ENCODE data around the gene SRBD1. TPM values are rescaled to one million over a fixed set of nuclear protein-coding genes. Genes with fewer than 3 reads are reported as not detected.
"Not testable (repeated sequence)": the region's sequence is repeated elsewhere in the genome, so short reads cannot be mapped to it uniquely, and the experiment has no call there.

Gene SRBD1
- polyA plus RNA-seq, 3 donors, result 5.8 to 9.2 (median 7.0) TPM

- no peak overlapping the region for H3K4me3 ChIP-seq (replicated peaks in 1 of 3; ENCODE audit: low read depth in 2 of 3, low read length in 3 of 3)
- H3K27me3 Mint-ChIP-seq (ENCODE audit: low read depth in 3 of 3), result no peaks in the 10 kb centered on the region
- intact Hi-C loops (cut with micrococcal nuclease), result no loop called here
- no peak overlapping the region for H3K9ac ChIP-seq (ENCODE audit: insufficient read depth, low read length, poor library complexity, severe bottlenecking)
- no peaks in the 10 kb centered on the region for H3K9me3 ChIP-seq (replicated peaks in 1 of 2; ENCODE audit: control insufficient read depth in 1 of 2, insufficient read depth in 1 of 2, low read length in 2 of 2)
- TF ChIP-seq CTCF (IDR thresholded peaks at IDR 0.05), result no peak
- peak in 1 of 3 donors; percentile 2 for DNase-seq
- WGBS (ENCODE audit: insufficient coverage), result no CpG with 5 or more reads among the region's 4 CpGs
- no peak overlapping the region for H3K4me3 Mint-ChIP-seq
- H3K4me2 ChIP-seq (replicated peaks; ENCODE audit: extremely low read depth, low read length, poor library complexity, severe bottlenecking), result no peak overlapping the region
- no peak overlapping the region for H3K27ac Mint-ChIP-seq
- no peak overlapping the region for H3K27ac ChIP-seq (ENCODE audit: low read depth in 1 of 2, low read length in 2 of 2)
- H3K9me3 Mint-ChIP-seq, result peaks cover 5 to 30% (median 17%) of the 10 kb centered on the region in 7 donors
- no peaks in the 10 kb centered on the region for H4K20me1 ChIP-seq (ENCODE audit: insufficient read depth, low read length)
- H3K27me3 ChIP-seq (ENCODE audit: control insufficient read depth in 2 of 2, insufficient read depth in 2 of 2, low read length in 2 of 2), result no peaks in the 10 kb centered on the region
- no peak overlapping the region for H2AFZ ChIP-seq (ENCODE audit: insufficient read depth, low read depth, low read length, poor library complexity, severe bottlenecking)
- H3K4me1 ChIP-seq (ENCODE audit: control insufficient read depth in 1 of 2, insufficient read depth in 2 of 2, low read length in 2 of 2), result no peaks in the 10 kb centered on the region
- no peaks in the 10 kb centered on the region for H3K79me2 ChIP-seq (ENCODE audit: insufficient read depth, low read length)
- H3K36me3 Mint-ChIP-seq, result peaks cover 37 to 40% of the 10 kb centered on the region in 2 donors
- H3K4me1 Mint-ChIP-seq, result peaks cover 5% of the 10 kb centered on the region
- H3K36me3 ChIP-seq (replicated peaks in 1 of 2; ENCODE audit: control insufficient read depth in 1 of 2, insufficient read depth in 2 of 2, low read length in 2 of 2), result peaks cover 0 to 6% of the 10 kb centered on the region in 2 donors
These were observed 177.7 kb downstream of the SRBD1 start for GRCh38 chr2:45433363-45433762.

GRCh38 chr2:45432406-45432805, 178.7 kb downstream of the SRBD1 start:
- Histone ChIP-seq H4K20me1 (ENCODE audit: insufficient read depth, low read length) (no peaks in the 10 kb centered on the region), H3K27me3 (ENCODE audit: control insufficient read depth in 2 of 2, insufficient read depth in 2 of 2, low read length in 2 of 2) (no peaks in the 10 kb centered on the region), H3K27ac (ENCODE audit: low read depth in 1 of 2, low read length in 2 of 2) (no peak overlapping the region), H3K4me3 (replicated peaks in 1 of 3; ENCODE audit: low read depth in 2 of 3, low read length in 3 of 3) (no peak overlapping the region), H3K4me2 (replicated peaks; ENCODE audit: extremely low read depth, low read length, poor library complexity, severe bottlenecking) (no peak overlapping the region), H3K4me1 (ENCODE audit: control insufficient read depth in 1 of 2, insufficient read depth in 2 of 2, low read length in 2 of 2) (no peaks in the 10 kb centered on the region), H3K9me3 (replicated peaks in 1 of 2; ENCODE audit: control insufficient read depth in 1 of 2, insufficient read depth in 1 of 2, low read length in 2 of 2) (no peaks in the 10 kb centered on the region), H3K36me3 (replicated peaks in 1 of 2; ENCODE audit: control insufficient read depth in 1 of 2, insufficient read depth in 2 of 2, low read length in 2 of 2) (peaks cover 0 to 6% of the 10 kb centered on the region in 2 donors), H3K79me2 (ENCODE audit: insufficient read depth, low read length) (no peaks in the 10 kb centered on the region), H2AFZ (ENCODE audit: insufficient read depth, low read depth, low read length, poor library complexity, severe bottlenecking) (no peak overlapping the region), H3K9ac (ENCODE audit: insufficient read depth, low read length, poor library complexity, severe bottlenecking) (no peak overlapping the region)
- Mint-ChIP-seq H3K4me3 (no peak overlapping the region), H3K9me3 (peaks cover 7 to 26% (median 16%) of the 10 kb centered on the region in 7 donors), H3K27me3 (ENCODE audit: low read depth in 3 of 3) (no peaks in the 10 kb centered on the region), H3K27ac (no peak overlapping the region), H3K4me1 (peaks cover 5% of the 10 kb centered on the region), H3K36me3 (peaks cover 30 to 38% of the 10 kb centered on the region in 2 donors)
- no CpG with 5 or more reads among the region's 1 CpG for WGBS (ENCODE audit: insufficient coverage)
- DNase-seq, result no peak
- intact Hi-C loops (cut with micrococcal nuclease), result no loop called here
- TF ChIP-seq CTCF (IDR thresholded peaks at IDR 0.05), result no peak

- H3K4me3 ChIP-seq (replicated peaks in 1 of 3; ENCODE audit: low read depth in 2 of 3, low read length in 3 of 3); H3K9ac ChIP-seq (ENCODE audit: insufficient read depth, low read length, poor library complexity, severe bottlenecking); H3K4me1 Mint-ChIP-seq; H3K36me3 ChIP-seq (replicated peaks in 1 of 2; ENCODE audit: control insufficient read depth in 1 of 2, insufficient read depth in 2 of 2, low read length in 2 of 2); H2AFZ ChIP-seq (ENCODE audit: insufficient read depth, low read depth, low read length, poor library complexity, severe bottlenecking); H4K20me1 ChIP-seq (ENCODE audit: insufficient read depth, low read length); H3K27me3 ChIP-seq (ENCODE audit: control insufficient read depth in 2 of 2, insufficient read depth in 2 of 2, low read length in 2 of 2); H3K4me3 Mint-ChIP-seq; H3K4me2 ChIP-seq (replicated peaks; ENCODE audit: extremely low read depth, low read length, poor library complexity, severe bottlenecking); intact Hi-C loops (cut with micrococcal nuclease); DNase-seq; H3K27me3 Mint-ChIP-seq (ENCODE audit: low read depth in 3 of 3); H3K9me3 ChIP-seq (replicated peaks in 1 of 2; ENCODE audit: control insufficient read depth in 1 of 2, insufficient read depth in 1 of 2, low read length in 2 of 2); H3K27ac Mint-ChIP-seq; H3K4me1 ChIP-seq (ENCODE audit: control insufficient read depth in 1 of 2, insufficient read depth in 2 of 2, low read length in 2 of 2); H3K27ac ChIP-seq (ENCODE audit: low read depth in 1 of 2, low read length in 2 of 2); H3K79me2 ChIP-seq (ENCODE audit: insufficient read depth, low read length): not testable (repeated sequence)
- 100% methylated on average over 1 of the region's 4 CpGs for WGBS (ENCODE audit: insufficient coverage)
- H3K36me3 Mint-ChIP-seq, result peaks cover 17 to 31% of the 10 kb centered on the region in 2 donors
- H3K9me3 Mint-ChIP-seq, result peaks cover 3 to 19% (median 7%) of the 10 kb centered on the region in 7 donors
These were observed 185.0 kb downstream of the SRBD1 start for GRCh38 chr2:45426025-45426424.
